MM.1S (cell line): ENCODE data around the gene FEZ2.

ENCODE experiments used
- CTCF ChIP-seq: fragments of 300-600 bp; sonication (generic); IDR thresholded peaks from 2 replicates; pipeline ENCODE4 v1.5.1; 2016; ENCODE audit warnings: antibody characterized with exemption, low read length, mixed read lengths
- EZH2 ChIP-seq: fragments of 300-600 bp; sonication (generic); optimal IDR thresholded peaks from 2 replicates; pipeline ENCODE3; 2017; ENCODE audit warnings: low read depth, mild to moderate bottlenecking, antibody characterized with exemption, low read length, mixed read lengths
- EZH2phosphoT487 ChIP-seq: fragments of 300-600 bp; sonication (generic); IDR thresholded peaks from 2 replicates; pipeline ENCODE4 v1.6.1; 2018; ENCODE audit warnings: antibody characterized with exemption, low read length

GRCh38 chr2:36587101-36587500 lies 10.9 kb downstream of the FEZ2 start:
- TF ChIP-seq CTCF, result no peak
- TF ChIP-seq EZH2phosphoT487, result no peak
- no peak for TF ChIP-seq EZH2
